Fibroblast of pulmonary artery (primary cell): ENCODE results near the gene STH.

Experiments used
- DNase-seq: peaks from one replicate; pipeline ENCODE4 v3.0.0-alpha.2; 2010; ENCODE audit warnings: low read depth
- H3K4me3 ChIP-seq: replicated peaks from 2 replicates; pipeline ENCODE4 v1.5.1; 2011; ENCODE audit warnings: low read depth, mild to moderate bottlenecking, control low read depth, low read length, moderate library complexity
- CTCF ChIP-seq: IDR thresholded peaks from 2 replicates; pipeline ENCODE4 v1.5.1; 2011; ENCODE audit warnings: mild to moderate bottlenecking, control low read depth, low read length, inconsistent platforms; ENCODE audit errors: missing control alignments

Gene STH

GRCh38 chr17:45991341-45991740 lies 7.7 kb upstream of the STH start:
- no peak for TF ChIP-seq CTCF
- H3K4me3 ChIP-seq = no peak overlapping the region
- no peak for DNase-seq

- TF ChIP-seq CTCF = no peak
- H3K4me3 ChIP-seq = no peak overlapping the region
- DNase-seq = no peak
Measured at GRCh38 chr17:45992175-45992574, 6.9 kb upstream of the STH start.

GRCh38 chr17:45992904-45993303 lies 6.1 kb upstream of the STH start:
- no peak for DNase-seq
- no peak for TF ChIP-seq CTCF
- H3K4me3 ChIP-seq = no peak overlapping the region

- no peak for TF ChIP-seq CTCF
- no peak overlapping the region for H3K4me3 ChIP-seq
- DNase-seq = no peak
Measured at GRCh38 chr17:45993962-45994627, 5.0 kb upstream of the STH start.

GRCh38 chr17:45994987-45995386 lies 4.1 kb upstream of the STH start:
- H3K4me3 ChIP-seq = no peak overlapping the region
- no peak for TF ChIP-seq CTCF
- DNase-seq = no peak

- DNase-seq = no peak
- H3K4me3 ChIP-seq = no peak overlapping the region
- no peak for TF ChIP-seq CTCF
Measured at GRCh38 chr17:45995627-45996270, 3.3 kb upstream of the STH start.
